ENCODE data around the gene GLS.

Gene GLS

GRCh38 chr2:190999949-191000665 lies 119.5 kb downstream of the GLS start:
- DNase-seq: no peak

- no peak for DNase-seq
Measured at GRCh38 chr2:191001032-191001431, 120.4 kb downstream of the GLS start.

GRCh38 chr2:191001624-191002023 lies 121.0 kb downstream of the GLS start:
- DNase-seq: no peak

GRCh38 chr2:191003405-191004309 lies 123.0 kb downstream of the GLS start:
- DNase-seq: no peak

GRCh38 chr2:191006297-191006696 lies 125.7 kb downstream of the GLS start:
- no peak for DNase-seq

GRCh38 chr2:191006997-191007783 lies 126.6 kb downstream of the GLS start:
- no peak for DNase-seq

- DNase-seq: no peak
Measured at GRCh38 chr2:191008286-191008685, 127.7 kb downstream of the GLS start.

GRCh38 chr2:191009541-191010374 lies 129.1 kb downstream of the GLS start:
- no peak for DNase-seq

GRCh38 chr2:191010887-191011885 lies 130.6 kb downstream of the GLS start:
- no peak for DNase-seq

GRCh38 chr2:191012346-191012745 lies 131.7 kb downstream of the GLS start:
- DNase-seq: no peak

- no peak for DNase-seq
Measured at GRCh38 chr2:191012845-191013681, 132.4 kb downstream of the GLS start.

GRCh38 chr2:191013682-191013931 lies 133.0 kb downstream of the GLS start:
- no peak for DNase-seq

GRCh38 chr2:191013932-191014652 lies 133.5 kb downstream of the GLS start, which contains the start of gene STAT1:
TSS of gene STAT1 (minus strand) at chr2:191014171. CDS start at chr2:191010003, 4,168 bp downstream.
- peak; percentile 96 for DNase-seq

- DNase-seq: no peak
Measured at GRCh38 chr2:191014653-191015020, 134.0 kb downstream of the GLS start.

All from stimulated activated CD4-positive, alpha-beta T cell treated with anti-CD3 and anti-CD28 coated beads, Interleukin-15, amount 100 ng/mL, for 24 hours (primary cell).